Mesodermal cell (in vitro differentiated cells): ENCODE data around the gene ERN1.

Source experiments
- H3K27ac ChIP-seq: 2 replicates; pipeline ENCODE4 v1.7.0; 2013; ENCODE audit warnings: mild to moderate bottlenecking, low read depth, low read length, moderate library complexity; ENCODE audit not compliant: severe bottlenecking
- H3K36me3 ChIP-seq: 2 replicates; pipeline ENCODE4 v1.7.1; 2013; ENCODE audit warnings: mild to moderate bottlenecking, low read length, moderate library complexity; ENCODE audit not compliant: control insufficient read depth, insufficient read depth
- H3K4me1 ChIP-seq: one replicate; pipeline ENCODE4 v1.7.1; 2013; ENCODE audit warnings: mild to moderate bottlenecking, low read length; ENCODE audit not compliant: insufficient read depth, control insufficient read depth, poor library complexity, severe bottlenecking
- H3K4me3 ChIP-seq: 2 replicates; pipeline ENCODE4 v1.7.0; 2013; ENCODE audit warnings: low read length, control low read depth, mild to moderate bottlenecking; ENCODE audit not compliant: insufficient read depth, poor library complexity, severe bottlenecking; ENCODE audit errors: extremely low read depth
- H3K9me3 ChIP-seq: 2 replicates; pipeline ENCODE4 v1.7.1; 2013; ENCODE audit warnings: mild to moderate bottlenecking, low read length, moderate library complexity; ENCODE audit not compliant: control insufficient read depth
- WGBS, 2 experiments: methylation state at CpG; one replicate each; pipeline ENCODE4 v1.1.5; 2013; ENCODE audit warnings: missing lambda C conversion rate in 2 of 2; ENCODE audit not compliant: insufficient coverage in 2 of 2; 5-methylcytosine and 5-hydroxymethylcytosine counted together

ERN1 gene

DNA sequence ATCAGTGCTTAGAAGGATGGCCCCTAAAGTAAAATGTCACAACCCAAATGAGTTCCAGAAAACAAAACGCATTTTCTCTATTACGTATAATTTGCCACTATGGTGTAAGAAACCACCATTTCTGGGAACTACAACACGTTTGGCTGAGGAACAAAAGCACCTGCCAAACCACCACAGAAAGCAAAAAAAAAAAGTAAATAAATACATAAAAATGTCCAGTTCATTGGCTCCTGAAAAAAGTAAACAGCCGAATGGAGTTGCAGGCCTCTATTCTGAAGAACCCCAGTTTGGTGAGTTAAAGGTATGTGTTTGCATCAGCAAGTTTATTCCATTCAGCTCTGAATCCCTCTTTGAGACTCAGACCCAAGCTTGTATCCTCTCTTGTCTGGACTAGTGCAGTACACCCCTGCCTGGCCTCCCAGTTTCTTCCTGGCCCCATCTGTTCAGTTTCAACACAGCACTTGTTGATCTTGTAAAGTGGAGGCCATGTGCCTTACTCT lies 36.9 kb downstream of the ERN1 start:
- Histone ChIP-seq H3K4me1 (no peaks in the 10 kb centered on the region), H3K36me3 (no peaks in the 10 kb centered on the region), H3K27ac (no peak overlapping the region), H3K9me3 (no peaks in the 10 kb centered on the region), H3K4me3 (no peak overlapping the region)
- 100% methylated on average over 1 of the region's 4 CpGs; no CpG with 5 or more reads in 1 of the 2 experiments for WGBS, 2 experiments

DNA sequence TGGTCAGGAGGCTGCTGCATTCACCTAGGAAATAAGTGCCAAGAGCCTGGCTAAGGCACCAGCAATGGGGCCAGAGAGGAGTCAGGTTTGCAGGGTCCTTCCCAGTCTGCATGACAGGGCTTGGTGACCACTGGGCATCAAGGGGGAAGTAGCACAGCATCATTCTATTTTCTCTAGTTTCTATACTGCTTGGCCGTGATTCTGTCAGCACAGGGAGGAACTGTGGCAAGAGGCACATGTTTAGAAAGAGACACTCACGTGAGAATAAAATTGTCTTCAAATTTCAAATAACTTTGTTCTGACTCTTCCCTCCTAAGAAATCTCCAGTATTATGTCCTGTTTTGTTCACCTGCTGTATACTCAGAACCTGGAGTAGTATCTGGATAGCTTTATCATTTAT lies 37.8 kb downstream of the ERN1 start:
- H3K9me3 ChIP-seq = no peaks in the 10 kb centered on the region
- H3K4me1 ChIP-seq = no peaks in the 10 kb centered on the region
- 94% methylated on average over 2 of the region's 2 CpGs; no CpG with 5 or more reads in 1 of the 2 experiments for WGBS, 2 experiments

DNA sequence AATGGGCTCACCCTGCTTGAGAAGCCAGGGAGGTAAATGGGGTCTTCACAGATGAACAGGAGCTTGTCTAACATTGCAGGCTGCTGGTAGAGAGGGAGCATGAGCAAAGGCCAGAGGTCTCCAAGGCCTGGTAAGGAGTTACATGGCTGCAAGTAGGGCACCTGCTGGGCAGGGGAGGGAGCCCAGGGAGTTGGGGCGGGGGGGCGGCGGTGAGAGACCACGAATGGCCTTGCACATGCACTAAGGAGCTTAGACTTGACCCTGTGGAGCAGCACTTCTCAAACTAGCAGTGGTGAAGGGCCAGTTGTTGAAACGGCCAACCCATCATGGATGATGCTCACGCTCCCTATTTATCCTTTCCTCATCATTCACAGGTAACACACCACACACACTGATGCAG lies 38.4 kb downstream of the ERN1 start:
- Histone ChIP-seq H3K4me3 (no peak overlapping the region), H3K36me3 (no peaks in the 10 kb centered on the region), H3K9me3 (no peaks in the 10 kb centered on the region), H3K27ac (no peak overlapping the region), H3K4me1 (no peaks in the 10 kb centered on the region)
- WGBS, 2 experiments = 89 to 90% methylated on average over 2 to 6 of the region's 6 CpGs

More for the DNA sequence above, 37.8 kb downstream of the ERN1 start:
- Histone ChIP-seq H3K4me3 (no peak overlapping the region), H3K27ac (no peak overlapping the region), H3K36me3 (no peaks in the 10 kb centered on the region)

DNA sequence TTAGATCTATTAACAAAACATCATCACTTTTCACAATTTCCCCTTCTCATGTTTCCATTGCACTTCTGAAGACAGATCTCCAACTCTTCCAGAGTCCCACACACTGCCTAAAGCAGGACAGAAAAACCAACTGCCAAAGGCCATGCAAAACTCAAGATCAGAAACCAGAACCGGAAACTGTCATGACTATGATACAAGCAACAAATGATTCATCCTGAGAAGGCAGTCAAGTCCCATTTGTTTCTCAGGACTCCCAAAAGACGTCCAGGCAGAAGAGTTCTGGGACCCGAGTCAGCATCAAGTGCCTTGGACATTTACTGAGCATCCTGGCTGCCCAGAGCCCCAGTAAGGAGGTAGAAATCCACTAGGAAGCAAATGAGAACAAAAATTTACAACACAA lies 38.8 kb downstream of the ERN1 start:
- Histone ChIP-seq H3K4me3 (no peak overlapping the region), H3K4me1 (no peaks in the 10 kb centered on the region), H3K9me3 (no peaks in the 10 kb centered on the region), H3K27ac (no peak overlapping the region), H3K36me3 (no peaks in the 10 kb centered on the region)
- WGBS, 2 experiments = 87 to 96% methylated on average over 3 of the region's 3 CpGs

DNA sequence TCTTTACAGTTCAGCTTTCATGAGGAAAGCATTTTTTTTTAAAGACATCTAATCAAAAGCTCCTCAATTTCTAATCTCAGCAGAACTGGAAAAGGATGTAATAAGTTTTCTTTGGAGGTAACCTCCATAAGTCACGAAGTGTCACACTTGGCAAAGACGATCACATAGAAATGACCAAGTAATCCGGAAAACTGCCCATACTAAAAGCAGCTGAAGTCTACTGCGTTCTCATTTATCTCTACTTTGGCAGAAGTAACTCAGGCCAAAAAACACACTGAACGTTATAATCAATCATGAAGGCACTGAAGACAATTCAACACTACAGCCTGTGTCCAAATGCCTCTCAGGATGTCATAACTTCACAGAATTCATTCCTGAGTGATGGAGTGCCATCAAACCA lies 39.8 kb downstream of the ERN1 start:
- no peak overlapping the region for H3K27ac ChIP-seq
- H3K4me3 ChIP-seq = no peak overlapping the region
- no peaks in the 10 kb centered on the region for H3K9me3 ChIP-seq
- no peaks in the 10 kb centered on the region for H3K36me3 ChIP-seq
- WGBS, 2 experiments = 97% methylated on average over 5 of the region's 5 CpGs
- no peaks in the 10 kb centered on the region for H3K4me1 ChIP-seq

DNA sequence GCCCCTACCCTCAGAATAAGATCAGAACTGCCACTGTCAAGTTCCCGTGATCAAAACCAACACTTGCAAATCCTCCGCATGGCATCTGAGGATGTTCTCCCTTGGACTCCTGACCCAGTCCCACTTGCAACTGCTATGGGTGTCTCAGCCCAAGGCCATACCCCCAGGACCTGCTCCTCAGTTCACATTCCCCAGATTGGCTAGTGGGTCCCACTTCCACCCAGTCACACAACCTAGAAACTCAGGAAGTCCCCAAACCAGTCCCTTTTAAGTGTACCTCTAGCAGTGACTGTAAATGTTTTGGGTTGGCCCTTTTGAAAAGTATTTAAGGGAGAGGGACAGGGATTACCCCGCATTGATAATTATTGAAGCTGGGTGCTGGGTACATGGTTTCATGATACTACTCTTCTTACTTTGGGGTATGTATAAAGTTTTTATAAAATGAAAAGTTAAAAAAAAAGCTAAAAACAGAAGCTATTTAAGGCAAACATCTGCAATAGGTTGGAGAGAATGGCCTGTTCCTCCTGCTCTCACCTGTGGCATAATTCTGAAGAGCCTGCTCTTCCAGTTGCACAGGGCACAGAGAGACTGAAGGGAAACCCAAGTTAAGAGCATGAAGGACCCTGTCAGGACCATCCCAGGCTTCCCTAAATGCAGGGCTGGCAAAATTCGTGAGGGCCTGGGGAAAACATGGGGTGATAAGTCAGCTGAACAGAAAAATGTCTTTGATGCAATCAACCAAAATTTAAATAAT lies 42.5 kb downstream of the ERN1 start:
- H3K36me3 ChIP-seq = no peaks in the 10 kb centered on the region
- peaks cover 7% of the 10 kb centered on the region for H3K4me1 ChIP-seq
- no peak overlapping the region for H3K4me3 ChIP-seq
- WGBS, 2 experiments = 97 to 100% methylated on average over 3 of the region's 4 CpGs
- H3K9me3 ChIP-seq = no peaks in the 10 kb centered on the region
- no peak overlapping the region for H3K27ac ChIP-seq

DNA sequence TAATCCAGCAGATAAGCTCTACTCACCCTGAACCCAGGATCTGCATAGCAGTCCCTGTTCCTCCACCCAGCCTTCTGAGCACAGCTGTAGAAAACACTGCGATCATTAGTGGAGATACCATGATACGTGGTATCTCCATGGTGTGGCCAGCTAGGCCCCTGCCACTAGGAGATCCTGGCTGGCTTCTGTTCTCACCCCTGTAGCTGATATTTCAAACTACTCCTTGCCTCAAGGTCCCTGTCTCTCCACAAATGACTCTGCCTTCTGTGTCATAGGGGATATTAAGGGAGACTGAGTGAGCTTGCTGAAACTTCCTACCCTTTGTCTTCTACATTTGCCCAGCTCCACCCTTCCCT lies 44.3 kb downstream of the ERN1 start:
- peaks cover 18% of the 10 kb centered on the region for H3K4me1 ChIP-seq
- H3K27ac ChIP-seq = no peak overlapping the region
- H3K9me3 ChIP-seq = no peaks in the 10 kb centered on the region
- 76 to 92% methylated on average over 2 of the region's 2 CpGs for WGBS, 2 experiments
- H3K4me3 ChIP-seq = no peak overlapping the region
- no peaks in the 10 kb centered on the region for H3K36me3 ChIP-seq

DNA sequence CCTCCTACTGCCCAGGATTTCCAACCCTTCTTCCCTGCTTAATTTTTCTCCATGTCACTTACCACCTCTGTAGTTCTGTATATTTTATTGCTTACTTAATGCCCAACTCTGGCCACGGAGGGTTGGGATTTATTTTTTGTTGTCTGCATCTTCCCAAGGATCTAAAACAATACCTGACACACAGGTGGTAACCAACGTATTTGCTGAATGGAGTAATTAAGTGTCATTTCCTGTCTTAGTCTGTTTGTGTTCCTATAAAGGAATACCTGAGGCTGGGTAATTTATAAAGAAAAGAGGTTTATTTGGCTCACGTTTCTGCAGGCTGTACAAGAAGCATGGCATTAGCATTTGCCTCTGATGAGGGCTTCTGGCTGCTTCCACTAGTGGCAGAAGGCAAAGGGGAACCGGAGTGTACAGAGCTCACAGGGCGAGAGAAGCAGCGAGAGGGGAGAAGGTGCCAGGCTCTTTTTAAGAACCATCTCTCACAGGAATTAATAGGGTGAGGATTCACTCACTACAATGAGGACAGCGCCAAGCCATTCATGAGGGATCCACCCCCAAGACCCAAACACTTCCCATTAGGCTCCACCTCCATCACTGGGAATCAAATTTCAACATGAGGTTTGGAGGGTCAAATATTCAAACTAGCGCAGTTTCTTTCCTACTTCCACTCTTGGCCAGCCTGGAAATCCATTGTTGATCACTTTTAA lies 44.8 kb downstream of the ERN1 start:
- WGBS, 2 experiments = 61 to 65% methylated on average over 3 to 6 of the region's 8 CpGs
- Histone ChIP-seq H3K4me3 (no peak overlapping the region), H3K36me3 (no peaks in the 10 kb centered on the region), H3K4me1 (peaks cover 18% of the 10 kb centered on the region), H3K9me3 (no peaks in the 10 kb centered on the region), H3K27ac (no peak overlapping the region)

DNA sequence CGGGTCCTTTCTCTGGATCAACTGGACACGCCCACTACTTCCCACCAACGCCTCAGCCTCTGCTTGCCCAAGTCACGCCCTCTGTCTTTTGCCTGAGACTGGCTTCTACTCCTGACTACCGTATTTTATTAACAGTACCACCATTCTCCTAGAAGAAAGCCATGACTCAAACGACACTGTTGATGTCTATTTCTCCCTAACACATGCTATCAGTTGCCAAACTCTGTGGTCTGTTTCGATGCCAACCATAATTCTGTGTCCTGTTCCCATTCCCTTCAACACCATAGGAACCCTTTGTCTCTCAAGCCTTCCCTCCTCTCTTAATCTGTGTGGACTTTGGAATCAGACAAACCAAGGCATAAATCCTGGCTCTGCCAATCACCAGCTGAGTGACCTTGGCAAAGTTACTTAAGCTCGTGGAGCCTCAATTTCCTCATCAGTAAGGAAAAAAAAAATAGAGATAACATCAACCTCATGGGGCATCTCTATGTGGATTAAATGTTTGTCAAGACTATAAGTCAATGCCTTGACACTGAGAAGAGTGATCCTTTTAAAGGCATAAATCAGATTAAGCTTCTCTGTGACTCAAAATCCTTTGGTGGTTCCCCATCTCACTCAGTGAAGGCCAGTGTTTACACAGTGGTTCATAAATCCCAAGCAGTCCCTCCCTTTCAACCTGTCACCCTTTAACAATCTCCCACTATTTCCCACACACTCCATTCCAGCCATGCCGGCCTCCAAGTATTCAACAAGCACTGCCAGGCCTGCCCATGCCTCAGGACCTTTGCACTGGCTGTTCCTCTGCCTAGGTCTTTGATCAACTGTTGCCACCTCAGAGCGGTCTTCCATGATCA lies 45.6 kb downstream of the ERN1 start:
- 78 to 80% methylated on average over 9 of the region's 10 CpGs for WGBS, 2 experiments
- no peaks in the 10 kb centered on the region for H3K36me3 ChIP-seq

DNA sequence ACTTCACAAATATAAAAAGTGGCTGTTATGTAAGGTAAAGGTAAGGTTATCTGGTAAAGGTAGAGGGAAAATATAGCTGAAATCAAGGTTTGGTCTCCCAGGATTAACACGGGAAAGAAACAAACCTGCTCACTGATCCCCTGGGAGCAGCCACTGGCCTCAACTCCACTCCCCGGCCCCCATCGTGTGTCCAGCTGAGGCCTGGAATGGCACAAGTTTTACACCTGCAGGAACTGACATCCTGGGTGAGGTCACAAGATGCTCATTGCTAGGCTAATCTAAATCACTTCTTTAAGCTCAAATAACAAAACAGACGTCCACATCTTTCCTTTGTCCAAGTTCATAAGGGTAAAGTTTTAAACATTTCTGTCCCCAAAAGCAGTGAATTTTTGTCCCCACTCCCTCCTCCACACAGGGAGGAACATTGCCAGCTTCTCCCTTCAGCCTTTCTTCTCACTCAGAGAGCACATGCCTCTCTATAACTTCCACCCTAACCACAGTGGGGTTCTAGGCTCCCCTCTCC lies 46.3 kb downstream of the ERN1 start:
- no peaks in the 10 kb centered on the region for H3K36me3 ChIP-seq
- WGBS, 2 experiments = 85 to 100% methylated on average over 1 to 3 of the region's 4 CpGs
- H3K4me3 ChIP-seq = no peak overlapping the region
- peaks cover 18% of the 10 kb centered on the region for H3K4me1 ChIP-seq
- no peak overlapping the region for H3K27ac ChIP-seq
- no peaks in the 10 kb centered on the region for H3K9me3 ChIP-seq

More for the DNA sequence above, 45.6 kb downstream of the ERN1 start:
- peaks cover 18% of the 10 kb centered on the region for H3K4me1 ChIP-seq
- no peaks in the 10 kb centered on the region for H3K9me3 ChIP-seq
- H3K4me3 ChIP-seq = no peak overlapping the region
- H3K27ac ChIP-seq = no peak overlapping the region
